ENCODE measurements around the gene DLX4. TPM values are rescaled to one million over a fixed set of nuclear protein-coding genes. Genes with fewer than 3 reads are reported as not detected.
A peak's percentile ranks its signal among the peaks of the same experiment; 100 is the strongest.

The DLX4 gene
- total RNA-seq, 1 donor from 2014 or later, result not detected

- no peak for DNase-seq (ENCODE audit: extremely low read depth, low read depth, low spot score)
Measured at GRCh38 chr17:49985310-49985990, 16.5 kb downstream of the DLX4 start.

GRCh38 chr17:49986396-49987289 lies 17.7 kb downstream of the DLX4 start:
- no peak for DNase-seq (ENCODE audit: extremely low read depth, low read depth, low spot score)

GRCh38 chr17:49987290-49987585 lies 18.2 kb downstream of the DLX4 start:
- no peak for DNase-seq (ENCODE audit: extremely low read depth, low read depth, low spot score)

- no peak for DNase-seq (ENCODE audit: extremely low read depth, low read depth, low spot score)
Measured at GRCh38 chr17:49987681-49988441, 18.9 kb downstream of the DLX4 start.

- DNase-seq (ENCODE audit: extremely low read depth, low read depth, low spot score), result no peak
Measured at GRCh38 chr17:49989518-49989880, 20.5 kb downstream of the DLX4 start.

- no peak for DNase-seq (ENCODE audit: extremely low read depth, low read depth, low spot score)
Measured at GRCh38 chr17:49990331-49990730, 21.3 kb downstream of the DLX4 start.

DNA sequence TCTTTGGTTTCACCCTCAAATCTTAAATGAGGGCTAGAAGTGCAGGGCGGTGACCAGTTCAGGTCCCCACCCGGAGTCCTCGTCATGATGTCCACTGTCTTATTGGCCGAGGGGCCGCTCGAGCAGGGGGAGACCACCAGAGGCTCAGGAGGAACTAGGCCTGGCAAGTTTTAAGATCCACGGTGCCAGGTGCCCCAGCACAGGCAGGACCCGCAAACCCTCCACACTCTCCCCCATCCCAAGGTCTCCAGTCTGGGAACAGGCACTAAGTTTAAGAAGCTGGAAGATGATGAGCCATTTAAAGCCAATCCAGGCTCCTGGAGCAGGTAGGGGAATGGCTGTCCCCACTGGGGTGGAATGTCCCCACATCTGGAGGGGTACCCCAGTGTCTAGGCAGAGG lies 21.9 kb downstream of the DLX4 start:
- no peak for DNase-seq (ENCODE audit: extremely low read depth, low read depth, low spot score)

DNA sequence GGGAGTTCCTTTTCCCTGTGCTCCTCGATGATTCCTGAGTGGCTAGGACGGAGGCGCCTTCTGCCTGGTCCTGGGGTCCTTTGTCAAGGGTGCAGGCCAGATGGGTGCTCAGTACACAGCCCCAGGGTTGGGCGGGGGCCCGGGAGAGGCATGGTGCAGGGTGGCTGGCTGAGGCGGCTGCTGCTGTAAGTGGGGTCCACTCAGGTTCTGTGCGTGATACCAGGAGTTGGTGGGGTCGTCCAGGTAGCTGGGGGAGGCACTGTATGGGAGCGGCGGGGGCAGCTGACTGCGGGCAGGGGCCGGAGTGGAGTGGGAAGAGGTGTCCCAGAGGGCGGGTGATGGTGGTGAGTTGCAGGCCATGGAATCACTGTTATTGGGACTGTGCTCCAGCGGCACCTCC lies 22.4 kb downstream of the DLX4 start:
- no peak for DNase-seq (ENCODE audit: extremely low read depth, low read depth, low spot score)

DNA sequence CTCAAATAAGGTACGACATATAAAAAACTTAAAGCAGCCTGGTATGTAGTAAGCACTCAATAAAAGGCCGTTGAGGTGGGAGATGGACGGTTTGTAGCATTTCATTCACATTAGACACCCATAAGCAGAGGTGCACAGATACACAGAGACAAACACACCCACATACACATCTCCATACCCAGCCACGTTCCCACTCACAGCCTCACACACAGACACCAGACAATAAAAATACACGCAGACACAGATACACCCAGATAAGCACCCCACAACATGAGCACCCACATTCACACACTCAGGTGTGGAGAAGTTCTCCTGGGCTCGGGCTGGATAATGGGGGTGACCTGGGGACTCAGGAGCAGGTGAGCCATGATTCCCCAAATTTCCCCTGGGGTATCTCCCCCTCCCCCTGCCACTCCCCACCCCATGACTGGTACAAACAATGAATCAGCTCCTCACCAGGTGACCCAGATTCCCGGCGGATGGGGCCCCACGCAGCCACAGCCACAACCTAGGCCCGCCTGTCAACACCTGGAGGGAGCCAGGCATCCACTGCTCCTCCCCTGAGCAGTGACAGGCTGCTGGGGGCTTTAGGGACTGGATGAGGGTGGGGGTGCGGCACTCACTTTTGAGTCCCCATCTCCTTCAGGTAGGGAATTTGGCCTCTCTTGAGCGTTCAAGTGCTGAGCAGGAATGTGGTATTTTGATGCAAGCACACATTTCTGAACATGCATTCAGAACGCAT lies 23.4 kb downstream of the DLX4 start:
- no peak for DNase-seq (ENCODE audit: extremely low read depth, low read depth, low spot score)

DNA sequence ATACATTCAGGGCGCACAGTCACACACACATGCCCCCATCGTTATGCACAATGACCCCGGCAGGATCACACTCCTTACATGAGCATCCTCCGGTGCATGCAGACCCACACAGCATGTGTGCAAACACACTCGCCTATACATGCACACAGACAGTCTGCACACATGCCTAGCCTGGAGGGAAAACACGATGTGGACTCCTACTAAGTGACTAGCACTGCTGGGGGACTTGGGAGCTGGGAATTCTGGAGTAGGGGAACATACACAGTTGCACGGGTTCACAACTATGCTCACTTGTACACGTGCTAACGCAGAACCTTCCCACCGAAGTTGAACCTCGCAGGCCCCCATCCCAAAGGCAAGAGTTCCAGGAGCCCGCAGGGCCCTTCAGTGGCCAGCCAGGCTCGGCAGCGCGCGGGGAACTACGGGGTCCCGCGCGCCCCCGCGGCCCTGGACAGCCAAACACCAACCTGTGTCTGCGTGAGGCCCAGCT lies 24.0 kb downstream of the DLX4 start:
- no peak for DNase-seq (ENCODE audit: extremely low read depth, low read depth, low spot score)

GRCh38 chr17:49993423-49994060 lies 24.6 kb downstream of the DLX4 start:
- DNase-seq (ENCODE audit: extremely low read depth, low read depth, low spot score), result no peak

DNA sequence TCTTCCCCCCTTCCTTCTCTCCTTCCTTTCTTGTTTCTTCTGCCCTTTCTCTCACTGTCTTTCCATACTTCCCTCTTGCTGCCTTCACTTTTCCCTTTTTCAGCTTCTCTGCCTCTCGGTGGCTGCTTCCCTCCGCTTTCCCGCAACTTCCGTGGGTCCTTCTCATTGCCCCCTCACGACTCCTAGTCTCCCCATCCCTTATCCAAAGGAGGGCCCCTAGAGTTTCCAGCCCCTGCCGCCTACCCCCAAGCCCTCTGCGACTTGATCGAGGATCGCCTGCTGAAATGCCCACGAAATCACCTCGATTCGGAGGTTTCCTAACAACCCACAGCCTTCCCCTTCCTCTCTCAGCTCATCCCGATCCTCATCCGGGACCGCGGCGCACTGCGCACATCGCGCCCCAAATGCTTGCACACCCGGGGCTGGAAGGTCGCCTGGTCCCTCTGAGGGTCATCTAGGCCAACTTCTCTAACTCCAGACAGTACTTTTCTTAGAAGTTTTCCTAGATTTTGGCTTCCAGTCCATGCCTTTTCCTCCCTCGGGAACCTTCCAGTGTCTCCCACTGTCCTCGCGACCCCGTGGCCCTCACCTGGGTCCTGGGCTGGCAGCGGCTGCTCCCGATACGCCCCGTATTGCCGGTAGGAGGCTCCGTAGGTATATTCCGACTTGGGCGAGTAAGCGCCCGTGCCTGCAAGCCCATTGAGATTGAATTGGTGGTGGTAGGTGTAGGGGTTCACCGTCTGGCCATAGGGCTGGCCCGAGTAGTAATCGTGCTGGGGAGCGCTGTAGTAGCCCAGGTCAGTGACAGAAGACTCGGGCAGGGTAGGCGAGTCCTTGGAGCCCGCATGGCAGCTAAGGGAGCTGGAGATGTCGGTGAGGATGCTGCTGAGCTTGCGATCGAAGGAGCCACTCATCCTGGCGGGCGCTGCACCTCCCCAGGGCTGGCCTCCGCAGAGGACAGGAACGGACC lies 25.4 kb downstream of the DLX4 start:
- DNase-seq (ENCODE audit: extremely low read depth, low read depth, low spot score), result no peak

DNA sequence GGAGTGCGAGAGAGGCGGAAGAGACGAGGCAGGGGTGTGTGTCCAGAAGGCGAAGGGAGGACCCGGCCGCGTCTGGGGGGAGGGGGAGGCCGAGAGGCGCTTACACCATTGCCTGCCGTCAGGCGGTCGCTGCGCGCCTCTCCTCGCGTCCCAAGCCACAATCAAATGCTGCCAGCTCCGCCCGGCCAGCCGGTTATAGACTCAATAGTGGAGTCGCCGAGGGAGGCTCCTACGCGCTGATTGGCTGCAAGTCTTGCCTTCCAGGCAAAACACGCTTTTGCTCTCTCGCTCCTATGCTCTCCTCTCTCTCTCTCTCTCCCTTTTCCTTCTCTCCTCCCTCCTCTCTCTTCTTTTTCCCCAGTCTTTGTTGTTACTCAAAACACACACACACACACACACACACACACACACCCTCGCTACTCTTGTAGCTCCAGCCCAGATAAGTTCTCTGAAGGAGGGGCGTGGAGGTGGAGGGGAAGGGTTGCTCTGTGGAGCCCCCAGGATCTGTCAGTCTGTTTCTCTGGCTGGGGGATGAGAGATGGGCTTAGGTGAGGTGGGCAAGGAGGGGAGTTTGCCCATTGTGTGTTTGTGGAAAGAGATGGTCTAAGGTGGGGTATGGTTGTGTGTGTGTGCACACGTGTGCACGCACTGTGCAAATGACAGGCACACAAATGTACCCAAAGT lies 26.2 kb downstream of the DLX4 start, which contains the start of gene DLX3:
DLX3 (minus strand) TSS at position 170 of the 684 bp plus-strand sequence. CDS start 226 bp downstream, outside the sequence.
- DNase-seq (ENCODE audit: extremely low read depth, low read depth, low spot score), result no peak

- no peak for DNase-seq (ENCODE audit: extremely low read depth, low read depth, low spot score)
Measured at GRCh38 chr17:49996121-49996494, 27.1 kb downstream of the DLX4 start.

- no peak for DNase-seq (ENCODE audit: extremely low read depth, low read depth, low spot score)
Measured at GRCh38 chr17:49996495-49997300, 27.7 kb downstream of the DLX4 start.

GRCh38 chr17:49997301-49997650 lies 28.3 kb downstream of the DLX4 start:
- DNase-seq (ENCODE audit: extremely low read depth, low read depth, low spot score), result no peak

GRCh38 chr17:49997773-49998703 lies 29.0 kb downstream of the DLX4 start:
- DNase-seq (ENCODE audit: extremely low read depth, low read depth, low spot score), result peak; percentile 29
